ENCODE measurements around the gene GLT1D1. TPM values are rescaled to one million over a fixed set of nuclear protein-coding genes. Genes with fewer than 3 reads are reported as not detected.

Gene GLT1D1
- total RNA-seq, 1 experiment from 2014 or later: not detected

- H4K20me1 ChIP-seq (ENCODE audit: low read length): no peaks in the 10 kb centered on the region
- TF ChIP-seq EZH2 (IDR thresholded peaks at IDR 0.05; ENCODE audit: low read length, unreplicated experiment): no peak
- no peak for TF ChIP-seq EZH2phosphoT487 (IDR thresholded peaks at IDR 0.05; ENCODE audit: borderline replicate concordance, low read length)
- TF ChIP-seq CTCF (conservative IDR thresholded peaks at IDR 0.05; ENCODE audit: low read depth, low read length): no peak
- CTCF ChIA-PET: no interaction called here
- H3K4me3 ChIP-seq (ENCODE audit: low read length): no peak overlapping the region
- BruUV-seq (replicated peaks): no TSS peak
- no peak overlapping the region for H3K9ac ChIP-seq (ENCODE audit: low read length)
- H3K4me2 ChIP-seq (ENCODE audit: low read length): no peak overlapping the region
- ATAC-seq: no peak
- no peak overlapping the region for H2AFZ ChIP-seq (ENCODE audit: low read length)
- H3F3A ChIP-seq (ENCODE audit: low read length, unreplicated experiment): no peaks in the 10 kb centered on the region
- H3K27ac ChIP-seq (ENCODE audit: low read length): no peak overlapping the region
- no peaks in the 10 kb centered on the region for H3K9me3 ChIP-seq (ENCODE audit: low read length)
- POLR2A ChIA-PET (ENCODE audit: unreplicated experiment): no interaction called here
- H3K27me3 ChIP-seq (ENCODE audit: low read length): peaks cover 82% of the 10 kb centered on the region
- no peaks in the 10 kb centered on the region for H3K9me2 ChIP-seq (replicated peaks; ENCODE audit: low read length)
- DNase-seq: no peak
- no peaks in the 10 kb centered on the region for H3K36me3 ChIP-seq (ENCODE audit: low read depth, low read length)
- intact Hi-C loops (cut with micrococcal nuclease): no loop called here
- H3K4me1 ChIP-seq (ENCODE audit: insufficient read depth, low read length): no peaks in the 10 kb centered on the region
- no peaks in the 10 kb centered on the region for H3K79me2 ChIP-seq (ENCODE audit: low read length)
Observed at GRCh38 chr12:128974881-128975280, 121.6 kb downstream of the GLT1D1 start.

GRCh38 chr12:128976120-128976738 is 123.0 kb downstream of the GLT1D1 start:
- DNase-seq (peak; percentile 13), ATAC-seq (no peak)
- Histone ChIP-seq H3K4me2 (ENCODE audit: low read length) (no peak overlapping the region), H4K20me1 (ENCODE audit: low read length) (no peaks in the 10 kb centered on the region), H3K36me3 (ENCODE audit: low read depth, low read length) (no peaks in the 10 kb centered on the region), H3K27ac (ENCODE audit: low read length) (no peak overlapping the region), H3F3A (ENCODE audit: low read length, unreplicated experiment) (no peaks in the 10 kb centered on the region), H3K27me3 (ENCODE audit: low read length) (peaks cover 82% of the 10 kb centered on the region), H3K9ac (ENCODE audit: low read length) (no peak overlapping the region), H2AFZ (ENCODE audit: low read length) (no peak overlapping the region), H3K4me3 (ENCODE audit: low read length) (no peak overlapping the region), H3K9me3 (ENCODE audit: low read length) (no peaks in the 10 kb centered on the region), H3K4me1 (ENCODE audit: insufficient read depth, low read length) (no peaks in the 10 kb centered on the region), H3K79me2 (ENCODE audit: low read length) (no peaks in the 10 kb centered on the region), H3K9me2 (replicated peaks; ENCODE audit: low read length) (no peaks in the 10 kb centered on the region)
- POLR2A ChIA-PET (ENCODE audit: unreplicated experiment): no interaction called here
- CTCF ChIA-PET: no interaction called here
- BruUV-seq (replicated peaks): no TSS peak
- intact Hi-C loops (cut with micrococcal nuclease): no loop called here
- TF ChIP-seq EZH2phosphoT487 (IDR thresholded peaks at IDR 0.05; ENCODE audit: borderline replicate concordance, low read length) (no peak), CTCF (conservative IDR thresholded peaks at IDR 0.05; ENCODE audit: low read depth, low read length) (peak; percentile 39; the same call in 1 of the 2 replicates), EZH2 (IDR thresholded peaks at IDR 0.05; ENCODE audit: low read length, unreplicated experiment) (no peak)

GRCh38 chr12:128977441-128977840 is 124.2 kb downstream of the GLT1D1 start:
- intact Hi-C loops (cut with micrococcal nuclease): no loop called here
- Histone ChIP-seq H3F3A (ENCODE audit: low read length, unreplicated experiment) (no peaks in the 10 kb centered on the region), H3K4me2 (ENCODE audit: low read length) (no peak overlapping the region), H3K4me3 (ENCODE audit: low read length) (no peak overlapping the region), H3K9me2 (replicated peaks; ENCODE audit: low read length) (no peaks in the 10 kb centered on the region), H3K4me1 (ENCODE audit: insufficient read depth, low read length) (no peaks in the 10 kb centered on the region), H3K9ac (ENCODE audit: low read length) (no peak overlapping the region), H3K27me3 (ENCODE audit: low read length) (peaks cover 86% of the 10 kb centered on the region), H4K20me1 (ENCODE audit: low read length) (no peaks in the 10 kb centered on the region), H3K79me2 (ENCODE audit: low read length) (no peaks in the 10 kb centered on the region), H3K9me3 (ENCODE audit: low read length) (no peaks in the 10 kb centered on the region), H3K27ac (ENCODE audit: low read length) (no peak overlapping the region), H3K36me3 (ENCODE audit: low read depth, low read length) (no peaks in the 10 kb centered on the region), H2AFZ (ENCODE audit: low read length) (no peak overlapping the region)
- ChIA-PET POLR2A (ENCODE audit: unreplicated experiment) (no interaction called here), CTCF (no interaction called here)
- no peak for DNase-seq
- no peak for ATAC-seq
- no TSS peak for BruUV-seq (replicated peaks)
- TF ChIP-seq EZH2 (IDR thresholded peaks at IDR 0.05; ENCODE audit: low read length, unreplicated experiment): no peak
- TF ChIP-seq EZH2phosphoT487 (IDR thresholded peaks at IDR 0.05; ENCODE audit: borderline replicate concordance, low read length): no peak
- no peak for TF ChIP-seq CTCF (conservative IDR thresholded peaks at IDR 0.05; ENCODE audit: low read depth, low read length)

All from PC-3 (cell line).